Skeletal muscle tissue (tissue), 4 donors: ENCODE measurements around the gene NOM1. TPM values are rescaled to one million over a fixed set of nuclear protein-coding genes. Genes with fewer than 3 reads are reported as not detected.
"Not testable (repeated sequence)": the region's sequence is repeated elsewhere in the genome, so short reads cannot be mapped to it uniquely, and the experiment has no call there.

Source experiments
- H3K27ac ChIP-seq: one replicate; pipeline ENCODE4 v1.7.0; 2013; ENCODE audit warnings: mild to moderate bottlenecking, low read depth, low read length, inconsistent platforms
- H3K27me3 ChIP-seq, 3 donors: one replicate each; pipeline ENCODE4 v1.7.0; 2013; ENCODE audit warnings: low read length in 3 of 3; ENCODE audit not compliant: control insufficient read depth in 3 of 3, insufficient read depth in 3 of 3
- H3K36me3 ChIP-seq, 3 donors: one replicate each; pipeline ENCODE4 v1.7.0; 2013; ENCODE audit warnings: low read length in 3 of 3; ENCODE audit not compliant: control insufficient read depth in 3 of 3, insufficient read depth in 3 of 3
- H3K4me1 ChIP-seq, 3 donors: one replicate each; pipeline ENCODE4 v1.7.0; 2013; ENCODE audit warnings: low read length in 3 of 3, mild to moderate bottlenecking in 3 of 3; ENCODE audit not compliant: control insufficient read depth in 3 of 3, insufficient read depth in 3 of 3
- H3K4me3 ChIP-seq, 3 donors: one replicate each; pipeline ENCODE4 v1.7.0; 2013; ENCODE audit warnings: low read length in 3 of 3
- H3K9ac ChIP-seq, 3 donors: one replicate each; pipeline ENCODE4 v1.7.0; 2013; ENCODE audit warnings: low read length in 3 of 3, mild to moderate bottlenecking in 3 of 3, moderate library complexity in 2 of 3, low read depth in 1 of 3
- H3K9me3 ChIP-seq, 3 donors: one replicate each; pipeline ENCODE4 v1.7.0; 2013; ENCODE audit warnings: low read length in 3 of 3; ENCODE audit not compliant: control insufficient read depth in 3 of 3
- total RNA-seq: library from RNA; depleted of rRNA; stranded (reverse); fragments of >200 nt; gene quantifications from one replicate; pipeline ENCODE4 v1.2.3, GENCODE V29; 2014
- donor health status: Osteomylitis.

The NOM1 gene
- total RNA-seq, 1 donor from 2014 or later = 17.2 TPM

DNA sequence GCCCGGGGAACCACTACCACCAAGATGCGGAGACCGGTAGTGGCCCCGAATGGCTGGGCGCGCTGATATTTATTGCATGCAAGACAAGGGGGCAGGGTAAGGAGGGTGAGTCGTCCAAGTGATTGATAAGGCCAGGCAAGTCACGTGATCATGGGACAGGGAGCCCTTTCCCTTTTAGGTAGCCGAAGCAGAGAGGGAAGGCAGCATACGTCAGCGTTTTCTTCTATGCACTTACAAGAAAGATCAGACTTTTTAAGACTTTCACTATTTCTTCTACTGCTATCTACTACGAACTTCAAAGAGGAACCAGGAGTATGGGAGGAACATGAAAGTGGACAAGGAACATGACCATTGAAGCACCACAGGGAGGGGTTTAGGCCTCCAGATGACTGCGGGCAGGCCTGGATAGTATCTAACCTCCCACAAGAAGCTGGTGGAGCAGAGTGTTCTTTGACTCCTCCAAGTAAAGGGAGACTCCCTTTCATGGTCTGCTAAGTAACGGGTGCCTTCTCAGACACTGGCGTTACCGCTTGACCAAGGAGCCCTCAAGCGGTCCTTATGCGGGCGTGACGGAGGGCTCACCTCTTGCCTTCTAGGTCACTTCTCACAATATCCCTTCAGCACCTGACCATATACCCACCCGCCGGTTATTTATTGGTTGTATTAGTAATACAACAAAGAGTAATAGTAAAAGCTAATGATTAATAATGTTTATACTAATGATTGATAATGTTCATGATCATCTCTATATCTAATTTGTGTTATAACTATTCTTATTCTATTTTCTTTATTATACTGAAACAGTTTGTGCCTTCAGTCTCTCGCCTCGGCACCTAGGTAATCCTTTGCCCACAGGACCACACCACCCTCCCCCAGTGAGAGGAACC, 28.8 kb upstream of the NOM1 start:
- not testable (repeated sequence) for H3K27ac ChIP-seq, H3K9ac ChIP-seq, H3K4me1 ChIP-seq, H3K9me3 ChIP-seq, H3K4me3 ChIP-seq, H3K36me3 ChIP-seq, H3K27me3 ChIP-seq

DNA sequence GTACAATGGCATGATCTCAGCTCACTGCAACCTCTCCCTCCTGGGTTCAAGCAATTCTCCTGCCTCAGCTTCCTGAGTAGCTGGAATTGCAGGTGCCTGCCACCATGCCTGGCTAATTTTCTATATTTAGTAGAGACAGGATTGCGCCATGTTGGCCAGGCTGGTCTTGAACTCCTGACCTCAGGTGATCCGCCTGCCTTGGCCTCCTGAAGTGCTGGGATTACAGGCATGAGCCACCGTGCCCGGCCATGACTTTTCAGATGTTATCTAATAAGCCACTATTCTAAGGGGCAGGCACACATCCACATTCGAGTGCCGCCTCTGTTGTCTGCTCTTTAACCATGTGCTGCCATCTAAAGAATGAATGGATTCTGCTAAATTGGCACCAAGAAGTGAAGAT, 27.2 kb upstream of the NOM1 start:
- not testable (repeated sequence) for H3K27ac ChIP-seq, H3K9me3 ChIP-seq, H3K4me1 ChIP-seq, H3K9ac ChIP-seq, H3K27me3 ChIP-seq, H3K36me3 ChIP-seq, H3K4me3 ChIP-seq

DNA sequence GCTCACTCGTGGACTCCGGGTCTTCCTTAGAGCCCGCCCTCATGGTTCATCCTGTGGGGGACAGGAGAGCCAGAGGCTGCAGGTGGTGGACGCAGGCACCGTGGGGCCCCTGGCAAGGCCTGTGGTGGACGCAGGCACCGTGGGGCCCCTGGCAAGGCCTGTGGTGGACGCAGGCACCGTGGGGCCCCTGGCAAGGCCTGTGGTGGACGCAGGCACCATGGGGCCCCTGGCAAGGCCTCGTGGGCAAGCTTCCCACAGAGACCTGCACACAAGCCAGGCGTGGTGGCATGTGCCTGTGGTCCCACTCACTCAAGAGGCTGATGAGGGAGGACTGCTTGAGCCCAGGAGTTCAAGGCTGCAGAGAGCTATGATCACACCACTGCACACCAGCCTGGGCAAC, 23.7 kb upstream of the NOM1 start:
- H3K36me3 ChIP-seq, H3K27ac ChIP-seq, H3K9ac ChIP-seq, H3K27me3 ChIP-seq, H3K4me3 ChIP-seq, H3K9me3 ChIP-seq, H3K4me1 ChIP-seq: not testable (repeated sequence)

GRCh38 chr7:156927571-156928405, 21.7 kb upstream of the NOM1 start:
- H3K27me3 ChIP-seq = peaks cover 4 to 5% (median 5%) of the 10 kb centered on the region in 3 donors
- no peak overlapping the region for H3K9ac ChIP-seq
- no peaks in the 10 kb centered on the region for H3K36me3 ChIP-seq
- H3K27ac ChIP-seq = no peak overlapping the region
- H3K4me1 ChIP-seq = peaks cover 0 to 4% (median 0%) of the 10 kb centered on the region in 3 donors
- H3K9me3 ChIP-seq = no peaks in the 10 kb centered on the region
- no peak overlapping the region for H3K4me3 ChIP-seq

DNA sequence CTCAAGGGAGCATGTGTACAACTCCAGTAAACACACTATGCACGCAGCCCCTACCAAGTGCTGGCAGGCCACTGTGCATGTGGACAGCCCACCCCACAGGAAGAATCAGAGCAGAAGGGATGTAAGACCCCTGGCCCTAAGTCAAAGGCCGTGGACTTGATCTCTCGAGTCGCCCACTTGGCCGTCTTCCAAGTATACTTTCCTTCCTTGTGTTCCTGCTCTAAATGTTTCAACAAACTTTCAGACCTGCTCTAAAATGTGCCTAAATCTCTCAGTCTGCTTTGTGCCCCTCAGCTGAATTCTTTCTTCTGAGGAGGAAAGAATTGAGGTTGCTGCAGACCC, 21.1 kb upstream of the NOM1 start:
- Histone ChIP-seq H3K4me1 (peaks cover 0 to 4% (median 0%) of the 10 kb centered on the region in 3 donors), H3K36me3 (no peaks in the 10 kb centered on the region), H3K4me3 (no peak overlapping the region), H3K27ac (no peak overlapping the region), H3K9me3 (no peaks in the 10 kb centered on the region), H3K27me3 (peaks cover 4 to 5% (median 5%) of the 10 kb centered on the region in 3 donors), H3K9ac (no peak overlapping the region)

DNA sequence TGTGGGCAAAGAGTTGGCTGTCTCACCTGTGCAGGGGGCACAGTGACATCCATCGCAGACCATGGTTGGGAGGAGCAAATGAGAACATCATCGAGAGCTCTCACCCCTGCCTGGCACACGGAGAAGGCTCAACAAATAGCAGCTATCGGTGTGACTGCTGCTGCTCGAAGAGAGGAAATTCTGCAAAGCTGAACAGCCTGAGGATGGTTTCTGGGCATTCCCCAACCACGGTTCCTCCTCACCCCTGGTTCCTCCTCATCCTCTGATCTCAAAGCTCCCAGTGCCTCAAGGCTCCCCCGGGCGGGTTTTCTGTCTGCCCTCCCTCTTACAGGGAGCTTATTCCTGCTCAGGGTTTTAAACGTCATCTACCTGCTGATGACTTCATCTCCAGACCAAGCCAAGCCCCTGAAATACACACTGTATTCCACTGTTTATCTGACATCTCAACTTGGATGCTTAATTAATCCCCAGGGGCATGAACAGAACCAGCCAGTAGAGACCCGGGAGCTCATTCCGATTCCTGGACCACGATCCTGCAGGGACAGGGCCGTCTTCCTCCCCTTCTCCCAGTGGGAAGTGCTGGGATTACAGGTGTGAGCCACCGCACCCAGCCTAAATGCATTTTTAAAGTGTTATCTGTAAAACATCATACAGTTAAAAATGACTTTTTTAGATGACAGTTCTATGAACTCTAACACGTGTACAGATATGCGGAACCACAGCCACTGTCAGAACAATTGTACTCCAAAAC, 19.5 kb upstream of the NOM1 start:
- H3K4me1 ChIP-seq = peaks cover 0 to 4% (median 0%) of the 10 kb centered on the region in 3 donors
- H3K4me3 ChIP-seq = no peak overlapping the region
- no peak overlapping the region for H3K9ac ChIP-seq
- H3K27me3 ChIP-seq = peaks cover 4 to 5% (median 5%) of the 10 kb centered on the region in 3 donors
- no peaks in the 10 kb centered on the region for H3K9me3 ChIP-seq
- no peaks in the 10 kb centered on the region for H3K36me3 ChIP-seq
- H3K27ac ChIP-seq = no peak overlapping the region

DNA sequence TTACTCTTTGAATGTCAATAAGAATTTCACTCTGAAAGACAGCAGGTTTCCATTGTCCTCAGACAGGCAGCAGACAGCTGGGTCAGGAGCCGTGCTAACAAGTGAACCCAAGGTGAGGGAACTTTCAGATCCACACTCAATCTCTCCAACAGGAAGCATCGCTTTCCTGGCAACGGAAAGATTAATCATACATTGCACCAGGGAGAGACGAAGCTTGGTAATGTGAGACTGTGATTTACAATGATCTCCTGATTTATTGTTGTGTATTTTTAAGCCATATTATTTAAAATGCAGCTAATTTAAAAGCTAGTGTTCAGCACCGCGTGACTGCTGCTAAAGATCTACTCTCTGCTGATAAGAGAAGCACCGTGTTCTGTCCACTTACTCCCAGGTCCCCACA, 17.5 kb upstream of the NOM1 start:
- Histone ChIP-seq H3K4me1 (peaks cover 0 to 4% (median 0%) of the 10 kb centered on the region in 3 donors), H3K9ac (no peak overlapping the region), H3K27ac (no peak overlapping the region), H3K4me3 (no peak overlapping the region), H3K9me3 (no peaks in the 10 kb centered on the region), H3K27me3 (peaks cover 4 to 5% (median 5%) of the 10 kb centered on the region in 3 donors), H3K36me3 (no peaks in the 10 kb centered on the region)

DNA sequence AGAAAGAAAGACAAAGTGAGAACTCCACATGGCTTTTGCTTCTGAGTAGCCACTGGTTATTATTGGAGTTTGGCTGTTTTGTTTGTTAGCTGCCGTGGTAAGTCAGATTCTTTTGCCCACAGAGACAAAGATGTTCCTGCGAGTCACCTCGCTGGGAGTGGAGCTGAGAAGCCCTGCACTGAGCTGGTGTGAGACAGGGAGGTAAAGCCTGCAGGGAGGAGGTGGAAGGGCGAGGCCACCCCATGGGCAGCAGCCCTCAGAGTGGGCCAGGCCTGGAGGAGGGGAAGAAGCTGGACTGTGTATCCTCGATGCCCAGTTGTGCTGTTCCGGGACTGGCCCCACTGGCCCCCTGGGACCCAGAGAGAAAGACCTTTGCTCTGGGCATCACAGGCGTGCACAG, 14.3 kb upstream of the NOM1 start:
- Histone ChIP-seq H3K4me3 (no peak overlapping the region), H3K4me1 (no peaks in the 10 kb centered on the region), H3K27ac (no peak overlapping the region), H3K36me3 (no peaks in the 10 kb centered on the region), H3K9me3 (no peaks in the 10 kb centered on the region), H3K9ac (no peak overlapping the region), H3K27me3 (peaks cover 0 to 7% (median 0%) of the 10 kb centered on the region in 3 donors)

DNA sequence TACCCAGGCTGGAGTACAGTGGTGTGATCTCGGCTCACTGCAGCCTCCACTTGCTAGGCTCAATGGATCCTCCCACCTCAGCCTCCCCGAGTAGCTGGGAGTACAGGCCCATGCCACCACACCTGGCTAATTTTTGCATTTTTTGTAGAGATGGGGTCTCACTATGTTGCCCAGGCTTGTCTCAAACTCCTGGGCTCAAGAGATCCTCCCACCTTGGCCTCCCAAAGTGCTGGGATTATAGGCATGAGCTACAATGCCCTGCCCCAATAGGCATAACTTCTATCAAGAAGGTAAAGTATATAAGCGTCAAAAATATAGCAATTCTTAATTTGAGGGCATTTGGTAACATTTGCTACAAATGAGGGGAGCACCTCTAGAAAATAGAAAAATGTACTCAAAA, 12.7 kb upstream of the NOM1 start:
- H3K36me3 ChIP-seq, H3K9me3 ChIP-seq, H3K4me1 ChIP-seq, H3K27ac ChIP-seq, H3K4me3 ChIP-seq, H3K9ac ChIP-seq: not testable (repeated sequence)
- H3K27me3 ChIP-seq = peaks cover 3 to 10% (median 5%) of the 10 kb centered on the region in 3 donors
